Head of caudate nucleus (tissue), 42 donors: ENCODE measurements around the gene CYP2U1.
"Not testable (repeated sequence)": the region's sequence is repeated elsewhere in the genome, so short reads cannot be mapped to it uniquely, and the experiment has no call there.

Experiments used
- DNase-seq, 42 donors: peaks; one replicate each; pipeline versions ENCODE4 v3.0.0 to v3.0.0-alpha.2; 2020 to 2021; ENCODE audit warnings: mixed read lengths in 7 of 42
- intact Hi-C: fragments of 100-400 bp; cut with DNase I; formaldehyde crosslinking; loops from one replicate; pipeline ENCODE4 v1.15.0; 2022

Gene CYP2U1

GRCh38 chr4:107930821-107931774 is at the start of gene CYP2U1:
Gene CYP2U1 (plus strand): TSS chr4:107931549. CDS start chr4:107931644, 95 bp downstream.
- DNase-seq = peak; percentile 70 to 95 (median 92)
- intact Hi-C loops = loop anchor here (2.0 kb wide), 1 partner anchor 58 kb away; the partner anchor contains the start of gene HADH

DNA sequence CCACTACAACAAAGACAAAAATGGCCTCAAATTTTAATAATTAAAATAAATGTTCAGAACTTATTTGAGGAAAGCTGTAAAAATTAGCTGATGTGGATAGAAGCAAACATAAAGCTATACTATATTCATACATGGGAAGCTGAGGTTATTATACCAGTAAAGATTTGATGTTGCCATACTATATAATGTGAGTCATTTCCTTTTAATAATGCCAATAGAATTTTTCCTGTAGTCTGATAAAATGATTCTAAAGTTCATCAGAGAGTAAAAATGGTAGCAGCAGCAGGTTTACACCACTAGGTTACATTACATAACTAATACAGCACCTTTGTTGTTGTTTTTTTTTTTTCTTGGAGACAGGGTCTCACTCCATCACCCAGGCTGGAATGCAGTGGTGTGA is 45.5 kb upstream of the CYP2U1 start:
- intact Hi-C loops = no loop called here
- no peak for DNase-seq

DNA sequence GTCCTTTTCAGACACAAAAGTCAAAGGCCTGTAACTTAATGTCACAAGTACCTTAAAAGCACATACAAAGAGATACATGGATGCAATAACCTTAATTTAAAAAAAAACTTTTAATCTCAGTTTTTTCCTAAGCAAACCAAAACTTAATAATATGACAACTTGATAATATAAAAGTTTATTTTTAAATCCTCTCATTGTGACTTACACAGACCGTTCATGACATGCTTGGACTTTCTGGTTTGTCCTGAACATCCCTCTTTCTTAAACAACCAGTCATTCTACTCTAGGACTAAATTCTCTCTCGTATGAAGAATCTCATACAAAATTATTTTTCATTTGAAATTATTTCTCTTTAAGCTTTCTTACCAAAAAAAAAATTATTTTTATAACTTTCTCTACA is 43.1 kb upstream of the CYP2U1 start:
- intact Hi-C loops = no loop called here

GRCh38 chr4:107890779-107891178 is 40.6 kb upstream of the CYP2U1 start:
- no peak for DNase-seq
- intact Hi-C loops = no loop called here

More for the DNA sequence above, 43.1 kb upstream of the CYP2U1 start:
- no peak for DNase-seq

- intact Hi-C loops = no loop called here
- DNase-seq = no peak
Measured at GRCh38 chr4:107891299-107891698, 40.0 kb upstream of the CYP2U1 start.

GRCh38 chr4:107893171-107894137 is 37.9 kb upstream of the CYP2U1 start:
- intact Hi-C loops = no loop called here
- DNase-seq = no peak

GRCh38 chr4:107894138-107894603 is 37.2 kb upstream of the CYP2U1 start:
- intact Hi-C loops = no loop called here
- DNase-seq = no peak

- no peak for DNase-seq
- intact Hi-C loops = no loop called here
Measured at GRCh38 chr4:107896158-107896645, 35.1 kb upstream of the CYP2U1 start.

GRCh38 chr4:107896646-107897045 is 34.7 kb upstream of the CYP2U1 start:
- DNase-seq = no peak
- intact Hi-C loops = no loop called here

- DNase-seq = no peak
- intact Hi-C loops = no loop called here
Measured at GRCh38 chr4:107897823-107898222, 33.5 kb upstream of the CYP2U1 start.

- intact Hi-C loops = no loop called here
Measured at GRCh38 chr4:107900067-107900466, 31.3 kb upstream of the CYP2U1 start.

DNA sequence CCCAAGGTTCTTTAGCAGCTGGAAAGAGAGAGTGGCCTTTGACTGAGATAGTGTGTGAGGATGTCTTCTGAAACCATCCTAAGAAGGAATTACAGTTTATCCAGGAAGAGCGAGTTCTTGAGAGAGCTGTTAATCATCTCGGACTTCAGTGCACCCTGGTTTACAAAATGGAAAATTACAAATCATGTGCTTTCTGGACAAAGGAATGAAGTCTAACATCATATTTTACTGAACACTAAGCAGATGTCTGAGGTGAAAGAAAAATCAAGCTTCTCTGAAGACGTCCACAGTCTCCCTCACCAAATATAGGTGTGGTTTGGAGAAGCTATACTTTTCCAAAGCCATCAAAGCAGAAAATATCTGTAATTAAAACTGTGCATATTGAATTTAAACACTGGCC is 30.8 kb upstream of the CYP2U1 start:
- intact Hi-C loops = no loop called here
- no peak for DNase-seq

More at GRCh38 chr4:107900067-107900466, 31.3 kb upstream of the CYP2U1 start:
- DNase-seq = no peak

- intact Hi-C loops = no loop called here
- DNase-seq = no peak
Measured at GRCh38 chr4:107901213-107901934, 30.0 kb upstream of the CYP2U1 start.

DNA sequence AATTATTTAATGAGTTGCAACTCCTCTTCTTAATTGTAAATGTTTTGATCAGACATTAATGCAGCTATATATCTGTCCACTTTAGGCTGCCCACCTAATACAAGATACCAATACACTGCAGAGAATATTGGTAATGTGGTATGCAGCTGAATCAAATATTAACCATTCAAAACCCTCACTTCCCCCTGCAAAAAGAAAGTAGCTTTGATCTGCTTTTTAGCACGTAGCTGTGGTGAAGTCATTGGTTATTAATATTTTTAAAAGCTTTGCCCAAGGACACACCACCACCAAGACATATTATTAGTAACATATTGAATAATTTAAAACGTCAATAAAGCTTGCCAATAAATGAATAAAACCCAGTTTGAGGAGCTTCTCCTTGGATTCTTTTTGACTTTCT is 28.6 kb upstream of the CYP2U1 start:
- intact Hi-C loops = no loop called here
- no peak for DNase-seq

- DNase-seq, intact Hi-C loops: not testable (repeated sequence)
Measured at GRCh38 chr4:107905082-107905481, 26.3 kb upstream of the CYP2U1 start.

GRCh38 chr4:107906458-107907100 is 24.8 kb upstream of the CYP2U1 start:
- DNase-seq = no peak
- intact Hi-C loops = no loop called here

GRCh38 chr4:107908377-107908776 is 23.0 kb upstream of the CYP2U1 start:
- intact Hi-C loops = no loop called here
- no peak for DNase-seq

DNA sequence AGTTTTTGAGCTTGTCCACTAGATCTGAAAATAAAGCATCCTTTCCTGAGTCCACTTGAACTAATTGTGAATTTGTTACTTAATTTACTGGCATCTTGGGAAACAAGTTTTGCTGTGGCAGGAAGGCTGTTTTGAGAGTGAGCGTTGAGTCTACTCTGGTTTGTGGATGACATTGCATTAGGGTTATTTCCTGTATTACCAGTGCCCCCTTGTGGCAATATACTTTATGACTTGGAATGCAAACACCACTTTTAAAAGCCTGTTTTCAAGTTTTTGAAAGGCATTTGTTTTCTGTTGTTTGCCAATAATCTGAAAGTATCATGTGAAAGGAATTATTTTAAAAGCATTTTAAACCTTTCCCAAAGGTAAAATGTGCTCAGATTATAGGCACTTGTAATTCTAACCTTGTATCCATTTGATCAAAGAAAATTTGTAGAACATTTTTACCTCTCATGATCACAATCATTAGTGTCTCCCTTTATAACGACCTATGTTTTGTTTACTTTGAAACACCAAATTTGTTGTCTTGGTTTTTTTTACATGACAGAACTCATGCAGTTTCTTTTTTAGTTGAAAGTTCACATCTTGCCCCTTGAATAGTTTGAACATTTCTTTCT is 18.0 kb upstream of the CYP2U1 start:
- DNase-seq = peak in 21 of 42 donors; percentile 4 to 81 (median 48)

More for the DNA sequence above, 18.0 kb upstream of the CYP2U1 start:
- intact Hi-C loops = loop anchor here (5.0 kb wide), 1 partner anchor 156 kb away; no protein-coding TSS in a partner anchor
